ENCODE data around the gene MYMK. TPM values are rescaled to one million over a fixed set of nuclear protein-coding genes. Genes with fewer than 3 reads are reported as not detected.

MYMK gene
- total RNA-seq, 1 donor from 2014 or later: not detected

DNA sequence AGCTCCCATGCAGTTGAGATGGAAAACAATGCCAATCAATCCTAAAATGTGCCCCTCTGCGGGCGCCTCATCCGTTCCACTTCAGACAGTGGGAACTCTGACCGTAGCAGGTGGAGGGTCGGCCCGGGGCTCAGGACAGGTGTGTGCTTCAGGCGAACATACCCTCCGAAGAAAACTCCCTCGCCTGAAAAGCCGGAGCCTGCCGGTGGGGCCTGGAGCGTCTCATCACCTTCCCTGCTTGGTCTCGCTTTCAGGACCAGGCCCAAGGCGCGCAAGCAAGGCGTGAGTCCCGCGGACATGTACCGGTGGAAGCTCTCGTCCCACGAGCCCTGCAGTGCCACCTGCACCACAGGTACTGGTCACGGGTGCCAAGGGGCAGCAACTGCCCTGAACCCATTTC, 36.2 kb upstream of the MYMK start:
- Histone ChIP-seq H3K9me3 (no peaks in the 10 kb centered on the region), H3K4me1 (peaks cover 34% of the 10 kb centered on the region), H3K27me3 (no peaks in the 10 kb centered on the region), H3K36me3 (peaks cover under 1% of the 10 kb centered on the region), H3K4me3 (no peak overlapping the region), H3K27ac (no peak overlapping the region)
- no peak for TF ChIP-seq CTCF (IDR thresholded peaks at IDR 0.05)
- DNase-seq (no peak), ATAC-seq (no peak)
- intact Hi-C loops (cut with DNase I): no loop called here

GRCh38 chr9:133560311-133560710, 35.6 kb upstream of the MYMK start:
- Histone ChIP-seq H3K9me3 (no peaks in the 10 kb centered on the region), H3K27ac (no peak overlapping the region), H3K4me3 (no peak overlapping the region), H3K27me3 (no peaks in the 10 kb centered on the region), H3K36me3 (peaks cover 7% of the 10 kb centered on the region), H3K4me1 (peaks cover 34% of the 10 kb centered on the region)
- intact Hi-C loops (cut with DNase I): no loop called here
- no peak for TF ChIP-seq CTCF (IDR thresholded peaks at IDR 0.05)
- DNase-seq (no peak), ATAC-seq (no peak)

GRCh38 chr9:133558191-133559126, 33.7 kb upstream of the MYMK start:
- H3K9me3 ChIP-seq: no peaks in the 10 kb centered on the region
- intact Hi-C loops (cut with DNase I): no loop called here
- ATAC-seq (peak; percentile 37), DNase-seq (no peak)
- peaks cover 32% of the 10 kb centered on the region for H3K4me1 ChIP-seq
- no peak overlapping the region for H3K4me3 ChIP-seq
- peak overlapping the region; percentile 33 for H3K27ac ChIP-seq
- H3K27me3 ChIP-seq: no peaks in the 10 kb centered on the region
- peaks cover 8% of the 10 kb centered on the region for H3K36me3 ChIP-seq
- no peak for TF ChIP-seq CTCF (IDR thresholded peaks at IDR 0.05)

GRCh38 chr9:133557581-133557980, 32.8 kb upstream of the MYMK start:
- H3K4me1 ChIP-seq: peaks cover 27% of the 10 kb centered on the region
- intact Hi-C loops (cut with DNase I): no loop called here

DNA sequence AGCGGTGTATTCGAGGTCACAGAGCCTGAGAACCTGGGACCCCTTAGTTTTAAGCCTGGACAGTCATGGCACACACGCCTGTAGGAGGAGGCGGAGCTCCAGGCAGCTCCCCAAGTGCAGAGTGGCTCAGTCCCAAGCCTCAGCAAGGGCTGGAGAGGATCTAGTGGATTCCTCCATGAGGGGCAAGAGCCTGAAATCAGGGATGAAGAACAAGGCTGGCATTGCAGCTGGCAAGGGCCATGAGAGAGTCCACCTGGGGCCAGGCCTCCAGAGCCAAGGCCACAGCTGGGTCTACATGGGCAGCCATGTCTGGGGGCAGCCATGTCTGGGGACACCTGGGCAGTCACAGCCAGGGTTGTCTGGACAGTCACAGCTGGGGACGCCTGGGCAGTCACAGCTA, 31.6 kb upstream of the MYMK start:
- no peak for TF ChIP-seq CTCF (IDR thresholded peaks at IDR 0.05)
- DNase-seq (no peak), ATAC-seq (no peak)
- Histone ChIP-seq H3K4me3 (no peak overlapping the region), H3K4me1 (peaks cover 27% of the 10 kb centered on the region), H3K27me3 (no peaks in the 10 kb centered on the region), H3K36me3 (peaks cover 8% of the 10 kb centered on the region), H3K9me3 (no peaks in the 10 kb centered on the region), H3K27ac (no peak overlapping the region)
- intact Hi-C loops (cut with DNase I): no loop called here

More at GRCh38 chr9:133557581-133557980, 32.8 kb upstream of the MYMK start:
- Histone ChIP-seq H3K27me3 (no peaks in the 10 kb centered on the region), H3K4me3 (no peak overlapping the region), H3K9me3 (no peaks in the 10 kb centered on the region), H3K27ac (peak overlapping the region; percentile 33), H3K36me3 (peaks cover 8% of the 10 kb centered on the region)
- ATAC-seq: no peak
- DNase-seq: no peak
- no peak for TF ChIP-seq CTCF (IDR thresholded peaks at IDR 0.05)
